GM12865 (cell line): ENCODE data around the gene YTHDC2.
"Not testable (repeated sequence)": the region's sequence is repeated elsewhere in the genome, so short reads cannot be mapped to it uniquely, and the experiment has no call there.

ENCODE experiments used
- DNase-seq: peaks from one replicate; pipeline ENCODE4 v3.0.0; 2010; ENCODE audit warnings: low read depth
- H3K4me3 ChIP-seq: 2 replicates; pipeline ENCODE4 v1.5.1; 2011; ENCODE audit warnings: mild to moderate bottlenecking, low read depth, low read length, control low read depth
- TF ChIP-seq, protein P1 (sequence below): IDR thresholded peaks from 2 replicates; pipeline ENCODE4 v1.5.1; 2011; ENCODE audit warnings: low read length, control low read depth, low read depth, inconsistent platforms; ENCODE audit not compliant: insufficient read depth; ENCODE audit errors: missing control alignments

Gene YTHDC2

DNA sequence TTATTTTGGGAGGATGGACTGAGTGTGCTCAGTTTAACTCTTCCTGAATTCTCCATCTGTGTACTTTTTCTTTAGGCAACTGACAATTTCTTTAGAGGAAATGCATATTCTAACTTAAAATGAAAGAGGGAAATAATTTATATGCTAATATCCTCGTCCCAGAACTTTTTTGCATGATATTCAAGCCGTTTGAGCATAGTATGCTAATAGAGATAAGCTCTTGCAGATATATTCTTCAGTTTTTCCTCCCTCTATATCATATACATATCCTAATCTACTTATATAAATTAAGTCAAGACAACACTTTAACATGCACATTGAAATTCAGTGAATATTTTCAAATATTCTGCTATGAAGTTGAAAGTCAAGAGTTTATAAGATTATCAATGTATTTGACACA is 84.7 kb downstream of the YTHDC2 start:
- TF ChIP-seq, protein P1, sequence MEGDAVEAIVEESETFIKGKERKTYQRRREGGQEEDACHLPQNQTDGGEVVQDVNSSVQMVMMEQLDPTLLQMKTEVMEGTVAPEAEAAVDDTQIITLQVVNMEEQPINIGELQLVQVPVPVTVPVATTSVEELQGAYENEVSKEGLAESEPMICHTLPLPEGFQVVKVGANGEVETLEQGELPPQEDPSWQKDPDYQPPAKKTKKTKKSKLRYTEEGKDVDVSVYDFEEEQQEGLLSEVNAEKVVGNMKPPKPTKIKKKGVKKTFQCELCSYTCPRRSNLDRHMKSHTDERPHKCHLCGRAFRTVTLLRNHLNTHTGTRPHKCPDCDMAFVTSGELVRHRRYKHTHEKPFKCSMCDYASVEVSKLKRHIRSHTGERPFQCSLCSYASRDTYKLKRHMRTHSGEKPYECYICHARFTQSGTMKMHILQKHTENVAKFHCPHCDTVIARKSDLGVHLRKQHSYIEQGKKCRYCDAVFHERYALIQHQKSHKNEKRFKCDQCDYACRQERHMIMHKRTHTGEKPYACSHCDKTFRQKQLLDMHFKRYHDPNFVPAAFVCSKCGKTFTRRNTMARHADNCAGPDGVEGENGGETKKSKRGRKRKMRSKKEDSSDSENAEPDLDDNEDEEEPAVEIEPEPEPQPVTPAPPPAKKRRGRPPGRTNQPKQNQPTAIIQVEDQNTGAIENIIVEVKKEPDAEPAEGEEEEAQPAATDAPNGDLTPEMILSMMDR = no peak
- no peak overlapping the region for H3K4me3 ChIP-seq
- no peak for DNase-seq

GRCh38 chr5:113598926-113599325 is 85.4 kb downstream of the YTHDC2 start:
- no peak for DNase-seq
- TF ChIP-seq, protein P1 = no peak
- H3K4me3 ChIP-seq = no peak overlapping the region

- DNase-seq = no peak
- no peak overlapping the region for H3K4me3 ChIP-seq
- TF ChIP-seq, protein P1 = no peak
Measured at GRCh38 chr5:113600255-113600905, 86.9 kb downstream of the YTHDC2 start.

DNA sequence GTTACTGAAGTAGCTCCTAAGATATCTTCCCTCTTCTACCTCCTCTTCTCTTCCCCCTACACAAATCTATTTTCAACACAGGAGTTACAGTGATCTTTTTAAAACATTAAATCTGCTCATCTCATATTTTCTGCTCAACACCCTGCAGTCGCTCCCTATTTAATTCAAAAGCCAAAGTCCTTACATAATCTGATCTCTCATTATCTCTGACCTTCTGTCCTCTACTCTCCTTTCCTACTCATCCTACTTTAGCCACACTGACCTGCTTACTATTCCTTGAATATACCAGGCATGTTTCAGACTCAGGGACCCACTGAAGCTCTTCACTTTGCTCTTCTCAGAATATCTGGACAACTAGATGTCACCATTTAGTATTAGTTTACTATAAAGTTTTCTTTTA is 87.9 kb downstream of the YTHDC2 start:
- no peak overlapping the region for H3K4me3 ChIP-seq
- TF ChIP-seq, protein P1 = no peak
- DNase-seq = no peak

- not testable (repeated sequence) for DNase-seq, H3K4me3 ChIP-seq
Measured at GRCh38 chr5:113603246-113603645, 89.8 kb downstream of the YTHDC2 start.

DNA sequence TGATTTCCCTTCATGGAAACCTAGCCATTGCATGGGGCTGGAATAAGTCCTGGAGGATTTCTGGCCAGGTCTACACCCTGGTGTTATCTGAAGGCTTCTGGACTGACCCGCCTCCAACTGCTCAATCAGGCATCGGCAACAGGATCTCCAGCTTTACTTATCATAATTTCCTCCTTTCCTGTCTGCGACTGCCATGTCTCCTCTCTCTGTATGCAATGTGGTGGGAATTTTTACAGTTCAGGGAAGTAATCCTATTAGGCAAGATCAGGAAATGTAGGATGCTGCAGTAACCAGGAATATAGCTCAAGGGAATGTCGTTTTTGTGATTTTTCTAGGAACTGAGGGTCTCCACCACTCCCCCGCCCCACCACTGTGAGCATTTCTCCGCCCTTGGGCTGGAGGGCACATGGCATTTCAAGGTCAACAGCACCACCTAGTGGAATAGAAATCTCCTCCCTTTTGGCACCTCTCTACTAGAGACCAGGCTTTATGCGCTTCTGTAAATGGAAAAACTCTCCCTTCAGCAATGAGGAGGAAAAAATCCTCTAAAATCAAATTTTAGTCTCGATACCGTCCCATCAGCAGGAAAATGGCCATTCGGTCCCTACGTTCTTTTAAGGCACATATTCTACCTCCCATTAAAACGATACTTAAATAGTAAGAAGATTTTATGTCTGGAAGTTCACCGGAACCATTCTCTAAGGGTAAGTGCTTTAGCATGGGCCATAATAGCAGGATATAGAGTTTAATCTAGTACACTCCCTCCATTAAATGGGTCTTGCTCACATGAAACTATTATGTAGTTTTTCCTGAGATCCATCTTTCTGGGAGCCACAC is 93.0 kb downstream of the YTHDC2 start:
- H3K4me3 ChIP-seq = no peak overlapping the region
- DNase-seq = peak; percentile 47
- TF ChIP-seq, protein P1 = peak; percentile 54

GRCh38 chr5:113607361-113607760 is 93.9 kb downstream of the YTHDC2 start:
- DNase-seq = no peak
- H3K4me3 ChIP-seq = no peak overlapping the region
- TF ChIP-seq, protein P1 = no peak
